Esophagus squamous epithelium (tissue), 4 donors: ENCODE results near the gene VKORC1L1.

Experiments
- POLR2A ChIP-seq, 4 donors: fragments of 450-650 bp; IDR thresholded peaks; one replicate each; pipeline ENCODE4 v1.6.1; 2017; ENCODE audit warnings: antibody characterized with exemption in 4 of 4, mild to moderate bottlenecking in 4 of 4, moderate library complexity in 3 of 4
- TF ChIP-seq, protein P1 (sequence below), 6 experiments: fragments of 450-650 bp in 4 of 6; fragments of 200-600 bp in 2 of 6; sonication (generic) in 2 of 6; IDR thresholded peaks; one replicate each; pipeline ENCODE4 v1.5.1; 2016 to 2019; ENCODE audit warnings: antibody characterized with exemption in 6 of 6, mild to moderate bottlenecking in 4 of 6, moderate library complexity in 4 of 6

DNA sequence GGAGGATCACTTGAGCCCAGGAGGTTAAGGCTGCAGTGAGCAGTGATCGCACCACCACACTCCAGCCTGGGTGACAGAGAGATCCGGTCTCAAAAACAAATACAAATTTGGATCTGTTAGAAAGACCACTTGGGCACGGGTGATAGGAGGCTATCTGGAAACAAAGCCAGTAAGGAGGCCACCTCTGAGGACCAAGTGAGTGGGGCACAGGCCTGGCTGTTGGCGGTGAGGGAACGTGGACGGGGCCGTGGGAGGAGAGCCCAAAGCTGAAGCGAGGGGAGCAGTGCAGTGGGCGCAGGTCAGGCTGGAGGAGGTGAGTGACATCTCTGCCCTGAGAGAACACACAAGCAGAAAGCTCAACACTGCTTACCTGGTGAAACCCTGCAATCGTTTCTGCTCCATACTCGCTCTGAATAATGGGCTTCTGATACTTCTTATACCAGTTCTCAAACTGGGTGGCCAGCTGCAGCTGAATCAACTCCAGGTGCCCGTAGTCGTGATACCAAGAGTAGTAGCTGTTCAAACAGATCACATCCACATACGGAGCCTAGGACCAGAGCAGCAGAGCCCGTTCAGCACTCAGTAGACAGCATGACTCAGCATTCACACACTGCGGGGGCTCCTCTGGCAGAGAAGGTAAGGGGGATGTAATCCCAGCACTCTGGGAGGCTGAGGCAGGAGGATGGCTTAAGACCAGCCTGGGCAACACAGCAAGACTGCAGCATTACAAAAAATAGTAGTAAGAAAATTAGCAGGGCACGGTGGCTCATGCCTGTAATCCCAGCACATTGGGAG, 94.7 kb downstream of the VKORC1L1 start:
- TF ChIP-seq, protein P1, sequence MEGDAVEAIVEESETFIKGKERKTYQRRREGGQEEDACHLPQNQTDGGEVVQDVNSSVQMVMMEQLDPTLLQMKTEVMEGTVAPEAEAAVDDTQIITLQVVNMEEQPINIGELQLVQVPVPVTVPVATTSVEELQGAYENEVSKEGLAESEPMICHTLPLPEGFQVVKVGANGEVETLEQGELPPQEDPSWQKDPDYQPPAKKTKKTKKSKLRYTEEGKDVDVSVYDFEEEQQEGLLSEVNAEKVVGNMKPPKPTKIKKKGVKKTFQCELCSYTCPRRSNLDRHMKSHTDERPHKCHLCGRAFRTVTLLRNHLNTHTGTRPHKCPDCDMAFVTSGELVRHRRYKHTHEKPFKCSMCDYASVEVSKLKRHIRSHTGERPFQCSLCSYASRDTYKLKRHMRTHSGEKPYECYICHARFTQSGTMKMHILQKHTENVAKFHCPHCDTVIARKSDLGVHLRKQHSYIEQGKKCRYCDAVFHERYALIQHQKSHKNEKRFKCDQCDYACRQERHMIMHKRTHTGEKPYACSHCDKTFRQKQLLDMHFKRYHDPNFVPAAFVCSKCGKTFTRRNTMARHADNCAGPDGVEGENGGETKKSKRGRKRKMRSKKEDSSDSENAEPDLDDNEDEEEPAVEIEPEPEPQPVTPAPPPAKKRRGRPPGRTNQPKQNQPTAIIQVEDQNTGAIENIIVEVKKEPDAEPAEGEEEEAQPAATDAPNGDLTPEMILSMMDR (IDR thresholded peaks at IDR 0.05): no peak
- no peak for TF ChIP-seq POLR2A (IDR thresholded peaks at IDR 0.05)
